GM19438 (cell line): ENCODE measurements around the gene GRM8.

ENCODE experiments used
- ATAC-seq: cut with Tn5 transposase; IDR thresholded peaks from one replicate; pipeline ENCODE4 v1.9.1; 2021; ENCODE audit warnings: low read depth; ENCODE audit not compliant: unreplicated experiment

Gene GRM8

GRCh38 chr7:127252778-127253280 lies at the start of gene GRM8:
Gene GRM8, minus strand, starts transcription at chr7:127252941.
- peak; percentile 21 for ATAC-seq

- ATAC-seq = no peak
Observed at GRCh38 chr7:127290801-127291361, 38.1 kb upstream of the GRM8 start.

GRCh38 chr7:127290116-127290655 lies 37.4 kb upstream of the GRM8 start:
- ATAC-seq = no peak

GRCh38 chr7:127287133-127287532 lies 34.4 kb upstream of the GRM8 start:
- no peak for ATAC-seq

GRCh38 chr7:127270093-127270492 lies 17.4 kb upstream of the GRM8 start:
- ATAC-seq = no peak

- ATAC-seq = no peak
Observed at GRCh38 chr7:127266047-127266446, 13.3 kb upstream of the GRM8 start.

GRCh38 chr7:127264219-127264618 lies 11.5 kb upstream of the GRM8 start:
- ATAC-seq = no peak

GRCh38 chr7:127258111-127258510 lies 5.4 kb upstream of the GRM8 start:
- ATAC-seq = no peak

GRCh38 chr7:127257086-127257485 lies 4.3 kb upstream of the GRM8 start:
- no peak for ATAC-seq

- no peak for ATAC-seq
Observed at GRCh38 chr7:127256041-127256725, 3.4 kb upstream of the GRM8 start.

GRCh38 chr7:127254163-127254684 lies 1.5 kb upstream of the GRM8 start:
- no peak for ATAC-seq

- ATAC-seq = peak; percentile 84
Observed at GRCh38 chr7:127253281-127254162, 781 bp upstream of the GRM8 start.

GRCh38 chr7:127252377-127252713 lies 396 bp downstream of the GRM8 start:
- ATAC-seq = no peak

GRCh38 chr7:127251465-127252376 lies 1.0 kb downstream of the GRM8 start:
- ATAC-seq = no peak

GRCh38 chr7:127251036-127251464 lies 1.7 kb downstream of the GRM8 start:
- no peak for ATAC-seq

GRCh38 chr7:127250312-127251035 lies 2.3 kb downstream of the GRM8 start:
- ATAC-seq = no peak

GRCh38 chr7:127245607-127246006 lies 7.1 kb downstream of the GRM8 start:
- ATAC-seq = no peak

GRCh38 chr7:127245002-127245401 lies 7.7 kb downstream of the GRM8 start:
- ATAC-seq = no peak

- no peak for ATAC-seq
Observed at GRCh38 chr7:127239814-127240213, 12.9 kb downstream of the GRM8 start.
